ENCODE results near the gene SYTL4. TPM values are rescaled to one million over a fixed set of nuclear protein-coding genes. Genes with fewer than 3 reads are reported as not detected.

Gene SYTL4
- total and polyA plus RNA-seq, 2 of the 8 experiments (the other 6 are each of a cell fraction or from before 2014, with no cell fraction given): 0.11 TPM

GRCh38 chrX:100696699-100697351 lies 35.1 kb downstream of the SYTL4 start:
- FAIRE-seq (no peak), DNase-seq (ENCODE audit: low read depth in 1 of 2, low spot score in 2 of 2) (no peak)
- Histone ChIP-seq H2BK120ac (replicated peaks; ENCODE audit: low read depth, low read length) (no peak overlapping the region), H4K5ac (ENCODE audit: insufficient read length, low read depth, low read length) (no peak overlapping the region), H4K20me1 (replicated peaks in 1 of 2; ENCODE audit: control insufficient read depth in 1 of 2, insufficient read depth in 2 of 2, low read length in 2 of 2) (no peaks in the 10 kb centered on the region), H3K4me3 (ENCODE audit: extremely low read depth in 1 of 4, insufficient read depth in 2 of 4, low read depth in 3 of 4, low read length in 4 of 4) (no peak overlapping the region), H3K9ac (replicated peaks in 1 of 4; ENCODE audit: extremely low read depth in 1 of 4, low read depth in 3 of 4, low read length in 3 of 4) (no peak overlapping the region), H3K4me1 (replicated peaks in 1 of 4; ENCODE audit: control insufficient read depth in 3 of 4, insufficient read depth in 4 of 4, low read length in 3 of 4) (no peaks in the 10 kb centered on the region), H4K8ac (ENCODE audit: extremely low read depth, insufficient read depth, low read length) (no peak overlapping the region), H3K4me2 (ENCODE audit: insufficient read depth in 1 of 2, low read depth in 2 of 2, low read length in 2 of 2) (no peak overlapping the region), H3K56ac (replicated peaks; ENCODE audit: insufficient read length, low read depth, low read length) (no peak overlapping the region), H2AK5ac (ENCODE audit: low read depth, low read length) (no peak overlapping the region), H2BK20ac (ENCODE audit: low read length) (no peak overlapping the region), H2AFZ (ENCODE audit: low read length) (no peak overlapping the region), H2BK12ac (ENCODE audit: low read depth, low read length) (no peak overlapping the region), H2BK5ac (ENCODE audit: low read depth, low read length) (no peak overlapping the region), H2BK15ac (ENCODE audit: low read length) (no peak overlapping the region), H3K79me1 (ENCODE audit: low read depth, low read length) (no peaks in the 10 kb centered on the region), H3K18ac (ENCODE audit: extremely low read depth, low read length) (no peak overlapping the region), H3K23ac (ENCODE audit: insufficient read length) (no peak overlapping the region), H4K91ac (replicated peaks; ENCODE audit: insufficient read length, low read length) (no peak overlapping the region), H3K23me2 (ENCODE audit: low read depth, low read length) (no peaks in the 10 kb centered on the region), H3K14ac (ENCODE audit: insufficient read length) (no peak overlapping the region), H3K4ac (replicated peaks; ENCODE audit: insufficient read length, low read depth, low read length) (no peak overlapping the region), H3K27me3 (replicated peaks in 1 of 4; ENCODE audit: control insufficient read depth in 3 of 4, extremely low read depth in 1 of 4, insufficient read depth in 3 of 4, low read length in 3 of 4) (no peaks in the 10 kb centered on the region), H3K36me3 (ENCODE audit: control insufficient read depth in 2 of 4, insufficient read depth in 4 of 4, low read length in 3 of 4) (no peaks in the 10 kb centered on the region), H3K27ac (ENCODE audit: low read depth, low read length) (no peak overlapping the region), H3K79me2 (ENCODE audit: control insufficient read depth in 1 of 2, insufficient read depth in 2 of 2, low read length in 2 of 2) (no peaks in the 10 kb centered on the region), H3K9me3 (ENCODE audit: insufficient read depth in 2 of 2, low read depth in 1 of 2, low read length in 1 of 2) (no peaks in the 10 kb centered on the region)
- POLR2A ChIA-PET (ENCODE audit: partially characterized antibody): no interaction called here
- 94% methylated on average over 3 of the region's 3 CpGs; no CpG with 5 or more reads in 1 of the 2 experiments for WGBS, 2 experiments (ENCODE audit: extremely low coverage in 1 of 2, insufficient coverage in 1 of 2, insufficient read length in 1 of 2, insufficient replicate concordance in 2 of 2, low coverage in 1 of 2, low lambda C conversion rate in 2 of 2, missing lambda C conversion rate in 1 of 2)
- CTCF ChIA-PET (ENCODE audit: partially characterized antibody): interaction anchor here (0.6 to 1.4 kb wide), 3 partner anchors 11 to 598 kb away, joined by 3 to 7 read pairs (median 5); no protein-coding TSS in a partner anchor
